NCI-H1048 (cell line): ENCODE measurements around the gene DNAJC6.

ENCODE experiments used
- DNase-seq: peaks from one replicate; lab custom pipeline; 2025; lab: John Stamatoyannopoulos, UW

The DNAJC6 gene

GRCh38 chr1:65292861-65293593 is 16.3 kb upstream of the DNAJC6 start:
- no peak for DNase-seq

GRCh38 chr1:65297706-65298105 is 11.6 kb upstream of the DNAJC6 start:
- no peak for DNase-seq

GRCh38 chr1:65299328-65299727 is 10.0 kb upstream of the DNAJC6 start:
- DNase-seq, result no peak

GRCh38 chr1:65308781-65309303 is 501 bp upstream of the DNAJC6 start:
- DNase-seq, result no peak

- DNase-seq, result no peak
These were observed 790 bp downstream of the DNAJC6 start for GRCh38 chr1:65310078-65310587.

- no peak for DNase-seq
These were observed 2.4 kb downstream of the DNAJC6 start for GRCh38 chr1:65311760-65312159.

GRCh38 chr1:65316233-65316632 is 6.9 kb downstream of the DNAJC6 start:
- DNase-seq, result no peak

GRCh38 chr1:65317866-65318653 is 8.7 kb downstream of the DNAJC6 start:
- DNase-seq, result no peak

GRCh38 chr1:65319141-65319540 is 9.8 kb downstream of the DNAJC6 start:
- no peak for DNase-seq

- DNase-seq, result no peak
These were observed 10.4 kb downstream of the DNAJC6 start for GRCh38 chr1:65319754-65320153.

GRCh38 chr1:65321879-65322278 is 12.5 kb downstream of the DNAJC6 start:
- no peak for DNase-seq

- DNase-seq, result no peak
These were observed 13.9 kb downstream of the DNAJC6 start for GRCh38 chr1:65323246-65323645.

- DNase-seq, result no peak
These were observed 20.7 kb downstream of the DNAJC6 start for GRCh38 chr1:65330021-65330420.

GRCh38 chr1:65330822-65331221 is 21.5 kb downstream of the DNAJC6 start:
- no peak for DNase-seq

GRCh38 chr1:65332821-65333220 is 23.5 kb downstream of the DNAJC6 start:
- no peak for DNase-seq

- no peak for DNase-seq
These were observed 24.7 kb downstream of the DNAJC6 start for GRCh38 chr1:65334081-65334480.

- no peak for DNase-seq
These were observed 30.6 kb downstream of the DNAJC6 start for GRCh38 chr1:65339866-65340468.

GRCh38 chr1:65341381-65341780 is 32.0 kb downstream of the DNAJC6 start:
- no peak for DNase-seq

- no peak for DNase-seq
These were observed 33.9 kb downstream of the DNAJC6 start for GRCh38 chr1:65343286-65343685.

- no peak for DNase-seq
These were observed 35.0 kb downstream of the DNAJC6 start for GRCh38 chr1:65344171-65344814.

GRCh38 chr1:65346190-65346589 is 36.8 kb downstream of the DNAJC6 start:
- no peak for DNase-seq
